Measurements from ENCODE around the gene GNB1.

The GNB1 gene

DNA sequence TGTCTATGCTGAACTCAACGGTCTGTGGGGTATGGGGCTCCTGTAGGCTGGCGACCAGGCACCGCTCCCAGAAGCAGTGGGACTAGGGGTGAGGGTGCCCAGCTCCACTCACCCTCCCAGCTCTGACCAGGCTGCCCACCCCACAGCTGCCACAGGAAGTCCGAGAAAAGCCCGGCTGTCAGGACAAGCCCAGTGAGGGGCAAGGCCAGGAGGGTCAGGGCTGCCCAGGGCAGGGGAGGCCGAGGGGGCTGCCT, 31.7 kb upstream of the GNB1 start:
- DNase-seq, result no peak

DNA sequence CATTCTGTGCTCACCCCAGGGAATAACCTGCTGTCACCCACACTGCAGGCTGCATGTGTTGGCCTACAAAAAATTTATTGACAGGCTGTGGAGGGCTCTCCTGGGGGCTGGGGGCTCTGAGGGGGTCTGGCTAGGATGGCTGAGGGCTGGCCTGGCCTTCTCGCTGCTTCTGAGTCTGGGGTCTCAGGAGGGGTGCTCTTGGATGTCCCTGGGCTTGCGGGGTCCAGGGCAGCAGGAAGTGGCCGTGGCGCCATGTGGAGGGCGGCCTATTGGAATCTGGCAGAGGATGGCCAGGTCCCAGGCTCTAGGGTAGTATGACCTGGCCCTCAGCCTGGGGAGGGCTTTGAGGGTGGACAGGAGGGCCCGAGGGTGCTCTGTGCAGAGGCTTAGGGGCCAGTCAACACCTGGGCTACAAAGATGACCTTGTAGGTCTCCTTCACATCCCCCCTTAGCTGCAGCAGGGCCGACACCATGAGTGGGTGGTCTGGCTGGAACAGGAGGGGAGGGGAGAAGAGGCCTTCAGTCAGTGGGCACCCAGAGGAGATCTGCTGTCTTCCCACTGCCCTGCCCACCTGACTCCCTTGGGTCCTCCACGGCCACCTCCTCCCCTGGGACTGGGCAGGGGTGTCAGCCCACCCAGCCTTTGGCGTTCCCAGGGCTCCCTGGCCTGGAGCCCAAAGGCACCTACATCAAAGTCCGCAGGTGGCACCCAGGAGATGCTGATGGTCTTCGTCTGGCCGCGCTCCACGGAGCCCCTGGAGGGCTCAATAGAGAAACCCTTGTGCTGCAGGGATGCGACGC, 31.2 kb upstream of the GNB1 start:
- no peak for DNase-seq

DNA sequence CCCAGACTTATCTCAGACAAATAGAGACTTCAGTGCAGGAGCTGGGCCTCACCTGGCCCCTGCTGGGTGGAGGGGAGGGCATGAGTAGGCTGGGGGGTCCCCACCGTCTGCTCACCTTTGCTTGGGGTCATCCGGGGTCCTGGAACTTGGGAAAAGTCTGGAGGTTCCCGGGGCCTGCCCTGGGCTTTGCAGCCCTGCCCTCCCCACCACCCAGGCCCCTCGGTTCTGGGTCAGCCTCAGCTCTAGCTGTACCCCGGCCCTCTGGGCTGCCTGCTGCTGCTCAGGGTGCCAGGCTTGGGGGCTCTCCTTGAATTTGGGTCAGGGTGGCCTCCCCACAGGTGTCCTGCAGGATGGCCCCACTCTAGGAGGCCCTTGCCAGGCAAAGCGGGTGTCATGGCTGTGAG, 30.6 kb upstream of the GNB1 start:
- DNase-seq, result no peak

DNA sequence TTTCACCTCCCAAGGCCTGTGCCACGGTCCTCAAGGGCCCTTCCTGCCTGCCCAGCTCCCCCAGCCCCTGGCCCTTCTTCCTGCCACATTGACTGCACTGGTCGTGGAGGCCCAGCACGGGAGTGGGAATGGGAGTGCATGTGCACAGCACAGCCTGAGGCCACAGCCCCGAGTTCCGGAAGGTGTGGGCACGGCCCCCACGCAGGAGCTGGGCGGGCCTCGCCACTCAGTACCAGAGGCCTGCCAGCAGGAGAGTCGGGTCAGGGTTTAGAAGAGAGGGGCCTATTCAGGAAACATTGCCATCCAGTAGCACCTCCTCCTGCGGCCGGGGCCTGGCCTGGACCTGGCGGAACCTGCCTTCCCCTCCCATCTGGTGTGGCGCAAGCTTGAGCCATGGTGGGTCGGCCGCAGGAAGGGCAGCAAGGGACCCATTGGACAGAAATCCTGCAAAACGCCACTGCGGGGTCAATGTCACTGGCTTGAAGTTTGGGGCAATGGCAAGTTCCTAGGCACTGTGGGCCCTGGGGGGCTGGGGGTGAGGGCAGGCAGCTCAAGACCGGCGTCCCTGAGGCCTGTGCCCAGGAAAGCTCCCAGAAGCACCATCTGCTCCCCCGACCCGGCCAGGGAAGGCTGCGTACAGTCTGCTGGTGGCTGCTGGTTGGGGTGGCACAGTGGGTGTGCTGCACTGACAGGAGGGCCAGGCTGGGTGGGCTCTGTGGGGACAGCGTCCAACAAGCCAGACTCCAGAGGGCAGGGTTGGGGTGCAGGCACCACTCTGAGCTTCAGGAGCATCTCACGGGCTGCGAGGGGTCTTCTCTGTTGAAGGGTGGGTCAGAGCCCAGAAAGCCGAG, 29.9 kb upstream of the GNB1 start:
- DNase-seq, result no peak

DNA sequence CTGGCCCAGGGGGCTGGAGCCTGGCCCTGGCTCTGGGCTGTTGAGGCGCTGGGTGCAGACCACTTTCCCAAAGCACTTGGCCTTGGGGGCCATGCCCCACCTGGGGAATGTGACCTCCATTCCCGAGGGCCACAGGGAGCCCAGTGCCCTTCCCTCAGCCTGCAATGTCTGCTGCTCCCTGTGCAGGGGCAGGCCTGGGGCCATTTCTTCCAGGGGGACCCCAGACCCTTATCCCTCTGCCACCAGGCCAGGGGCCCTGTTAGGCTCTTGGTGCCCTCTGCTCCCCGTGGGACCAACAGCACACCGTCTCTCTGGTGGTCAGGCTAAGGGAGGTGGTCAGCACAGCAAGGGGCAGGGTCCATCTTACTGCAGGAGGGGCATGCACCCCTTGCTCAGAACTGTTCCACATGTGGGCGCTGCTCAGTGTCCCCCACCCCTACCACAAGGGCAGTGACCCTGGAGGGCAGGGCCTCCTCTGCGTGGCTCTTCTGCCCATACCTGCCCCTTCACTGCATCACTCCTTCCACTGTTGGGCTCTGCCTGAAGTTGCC, 29.2 kb upstream of the GNB1 start:
- DNase-seq, result no peak

DNA sequence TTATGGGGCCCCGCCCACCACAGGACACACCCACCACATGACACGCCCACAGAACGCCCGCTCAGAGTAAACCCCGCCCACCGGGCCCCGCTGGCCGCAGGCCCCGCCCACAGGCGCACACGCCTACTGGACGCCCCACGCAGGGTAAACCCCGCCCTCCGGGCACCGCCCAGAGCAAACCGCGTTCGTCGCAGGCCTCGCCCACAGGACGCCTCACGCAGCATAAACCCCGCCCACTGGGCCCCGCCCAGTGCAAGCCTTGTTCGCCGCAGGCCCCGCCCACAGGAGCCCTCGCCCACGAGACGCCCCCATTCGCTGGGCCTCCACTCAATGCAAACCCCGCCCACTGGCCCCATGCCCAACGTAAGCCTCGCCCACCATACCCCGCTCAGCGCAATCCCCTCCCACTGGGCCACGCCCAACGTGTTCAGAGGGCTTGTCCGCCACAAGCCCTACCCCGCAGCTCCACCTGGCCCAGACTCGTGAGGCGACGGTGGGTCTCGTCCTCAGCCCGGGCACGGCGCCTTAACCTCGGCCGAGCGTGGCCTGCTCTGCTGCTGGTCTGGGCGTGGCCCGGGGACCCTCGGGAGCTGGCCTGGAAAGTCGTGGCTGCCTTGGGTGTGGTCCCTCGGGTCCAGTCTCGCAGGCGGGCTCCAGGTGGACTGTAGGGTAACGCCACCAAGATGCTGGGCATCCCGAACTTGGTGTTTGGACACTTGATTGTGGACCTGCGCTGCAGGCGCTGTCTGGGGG, 28.6 kb upstream of the GNB1 start:
- peak; percentile 91 for DNase-seq

DNA sequence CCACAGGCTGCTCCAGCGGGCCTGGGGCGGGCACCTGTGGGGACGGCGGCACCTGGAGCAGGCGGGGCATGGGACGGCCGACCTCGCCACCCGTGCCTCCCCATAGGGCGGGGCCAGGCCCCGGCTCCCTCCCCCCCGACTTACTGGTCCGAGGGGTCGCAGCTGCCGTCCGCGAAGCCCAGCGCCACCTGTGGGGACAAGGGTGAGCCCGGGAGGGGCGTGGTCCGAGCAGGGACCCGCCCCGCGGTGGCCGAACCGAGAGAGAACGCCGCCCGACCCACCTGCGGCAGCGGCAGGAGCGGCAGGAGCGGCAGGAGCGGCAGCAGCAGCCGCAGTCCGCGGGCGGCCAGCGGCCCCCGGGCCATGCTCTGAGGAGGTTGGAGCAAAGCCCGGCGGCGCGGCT, 28.0 kb upstream of the GNB1 start, which contains the start of gene TMEM52:
TSS of gene TMEM52 (minus strand) at position 379 of the 403 bp plus-strand sequence. CDS start at position 365, 14 bp downstream.
- DNase-seq, result no peak

DNA sequence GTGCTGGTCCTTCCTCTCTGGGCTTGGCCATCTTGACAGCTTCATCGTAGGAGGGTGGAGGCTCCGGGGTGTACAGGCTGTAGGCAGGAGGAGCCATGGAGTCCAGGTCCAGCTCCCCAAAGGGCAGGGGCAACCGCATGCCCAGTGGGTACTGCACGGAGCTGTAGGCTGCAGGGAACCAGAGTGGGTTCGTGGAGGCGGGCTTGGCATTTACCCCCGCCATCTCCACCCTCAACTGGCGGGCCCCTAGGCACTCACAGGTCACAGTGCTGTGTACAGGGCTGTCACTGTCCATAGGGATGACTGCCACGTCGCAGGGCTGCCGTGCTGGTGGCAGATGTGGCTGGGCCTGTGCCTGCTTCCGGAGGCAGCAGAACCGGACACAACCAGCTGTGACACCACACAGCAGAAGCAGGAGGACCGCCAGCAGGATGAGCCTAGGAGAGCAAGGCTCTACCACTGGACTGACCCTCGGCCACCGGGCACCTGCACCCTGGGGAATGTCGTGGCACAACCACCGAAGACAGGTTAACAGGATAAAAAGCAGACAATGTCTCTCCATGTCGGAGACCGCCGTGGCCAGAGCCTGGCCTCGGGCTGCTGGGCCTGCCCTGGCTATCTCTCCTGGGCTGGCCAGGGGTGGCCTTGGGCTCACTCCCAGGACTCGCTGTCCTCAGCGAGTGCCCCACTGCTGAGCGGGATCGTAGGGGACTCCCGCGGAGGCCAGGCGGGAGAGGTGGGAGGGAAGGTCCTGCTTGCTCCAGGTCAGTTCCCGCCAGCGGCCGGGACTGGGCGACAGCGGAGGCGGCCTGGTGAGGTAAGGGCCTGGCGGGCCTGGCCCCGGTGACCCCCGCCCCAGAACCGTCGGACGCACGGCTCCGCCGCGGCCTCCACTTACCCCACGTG, 27.4 kb upstream of the GNB1 start:
- no peak for DNase-seq

DNA sequence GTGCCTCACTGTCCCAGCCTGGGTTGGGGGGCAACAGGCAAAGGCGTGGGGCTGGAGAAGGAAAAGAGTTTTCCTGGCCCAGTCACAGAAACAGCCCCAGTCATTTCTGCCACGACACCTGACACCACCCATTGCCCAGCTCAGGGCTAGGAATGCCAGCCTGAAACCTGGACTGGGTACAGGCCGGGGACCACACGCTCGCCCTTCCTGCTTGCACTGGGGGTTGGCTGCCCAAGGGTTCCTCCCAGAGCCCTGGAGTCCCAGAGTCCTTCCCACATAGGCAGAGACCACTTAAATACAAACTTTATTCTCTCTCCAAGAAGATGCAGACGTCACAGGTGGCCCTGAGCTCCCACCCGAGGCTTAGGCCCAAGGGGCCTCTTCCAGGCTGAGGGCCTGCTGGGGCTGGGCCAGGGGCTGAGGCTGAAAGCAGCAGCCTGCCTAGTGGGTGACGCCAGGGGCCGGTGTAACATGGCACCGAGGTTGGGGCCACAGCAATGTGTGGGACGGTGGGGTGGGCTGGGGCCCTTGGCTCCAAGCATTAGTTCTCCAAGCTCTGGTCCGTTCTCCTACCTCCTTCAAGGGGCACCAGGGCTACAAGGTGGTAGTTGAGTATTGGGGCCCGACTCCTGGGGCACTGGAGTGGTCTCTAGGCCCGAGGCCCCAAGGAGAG, 26.6 kb upstream of the GNB1 start:
- no peak for DNase-seq

DNA sequence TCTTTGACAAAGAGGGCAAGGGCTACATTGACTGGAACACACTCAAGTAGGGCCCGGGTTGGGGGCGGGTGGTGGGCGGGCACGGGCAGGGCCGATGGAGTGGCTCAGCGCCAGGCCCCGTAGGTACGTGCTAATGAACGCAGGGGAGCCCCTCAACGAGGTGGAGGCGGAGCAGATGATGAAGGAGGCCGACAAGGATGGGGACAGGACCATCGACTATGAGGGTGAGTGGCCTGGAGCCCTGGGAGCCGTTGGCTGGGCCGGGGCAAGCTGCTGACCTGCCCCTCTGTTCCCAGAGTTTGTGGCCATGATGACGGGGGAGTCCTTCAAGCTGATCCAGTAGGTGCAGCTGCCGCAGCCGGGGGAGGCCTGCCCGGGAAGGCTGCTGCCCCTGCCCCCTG, 26.0 kb upstream of the GNB1 start:
- DNase-seq, result no peak

DNA sequence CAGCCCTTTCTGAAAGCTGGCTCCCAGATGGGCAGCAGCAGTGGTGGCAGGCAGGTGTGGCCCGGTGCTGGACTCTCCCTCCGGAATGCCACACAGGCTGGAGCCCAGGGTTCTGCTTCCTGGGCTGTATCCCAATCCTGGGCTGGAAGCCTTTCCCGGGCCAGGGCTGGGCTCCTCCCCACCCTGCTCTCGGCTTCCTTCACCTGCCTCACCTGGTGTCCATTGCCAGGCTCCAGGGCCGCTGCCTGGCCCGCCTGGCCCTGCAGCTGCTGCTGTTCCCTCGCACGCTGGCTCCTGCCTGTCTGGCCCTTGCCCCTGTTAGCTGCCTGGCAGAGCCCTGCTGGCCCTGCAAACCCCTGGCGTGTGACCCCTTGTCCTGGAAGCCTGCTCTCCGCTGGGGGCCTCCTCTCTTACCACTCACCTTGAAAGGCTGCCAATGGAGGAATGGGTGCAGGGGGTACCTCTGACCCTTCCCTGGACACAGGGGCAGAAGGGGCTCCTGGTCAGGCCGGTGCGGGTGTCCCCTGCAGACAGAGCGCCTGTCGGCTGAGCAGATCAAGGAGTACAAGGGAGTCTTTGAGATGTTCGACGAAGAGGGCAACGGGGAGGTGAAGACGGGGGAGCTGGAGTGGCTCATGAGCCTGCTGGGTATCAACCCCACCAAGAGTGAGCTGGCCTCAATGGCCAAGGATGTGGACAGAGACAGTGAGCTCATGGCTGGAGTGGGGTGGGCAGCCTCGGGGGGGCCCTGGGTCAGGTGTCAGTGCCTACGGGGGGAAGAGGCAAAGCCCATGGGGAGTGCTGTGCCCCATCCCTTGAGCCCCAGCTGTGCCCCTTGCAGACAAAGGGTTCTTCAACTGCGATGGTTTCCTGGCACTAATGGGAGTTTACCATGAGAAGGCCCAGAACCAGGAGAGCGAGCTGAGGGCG, 25.3 kb upstream of the GNB1 start:
- no peak for DNase-seq

DNA sequence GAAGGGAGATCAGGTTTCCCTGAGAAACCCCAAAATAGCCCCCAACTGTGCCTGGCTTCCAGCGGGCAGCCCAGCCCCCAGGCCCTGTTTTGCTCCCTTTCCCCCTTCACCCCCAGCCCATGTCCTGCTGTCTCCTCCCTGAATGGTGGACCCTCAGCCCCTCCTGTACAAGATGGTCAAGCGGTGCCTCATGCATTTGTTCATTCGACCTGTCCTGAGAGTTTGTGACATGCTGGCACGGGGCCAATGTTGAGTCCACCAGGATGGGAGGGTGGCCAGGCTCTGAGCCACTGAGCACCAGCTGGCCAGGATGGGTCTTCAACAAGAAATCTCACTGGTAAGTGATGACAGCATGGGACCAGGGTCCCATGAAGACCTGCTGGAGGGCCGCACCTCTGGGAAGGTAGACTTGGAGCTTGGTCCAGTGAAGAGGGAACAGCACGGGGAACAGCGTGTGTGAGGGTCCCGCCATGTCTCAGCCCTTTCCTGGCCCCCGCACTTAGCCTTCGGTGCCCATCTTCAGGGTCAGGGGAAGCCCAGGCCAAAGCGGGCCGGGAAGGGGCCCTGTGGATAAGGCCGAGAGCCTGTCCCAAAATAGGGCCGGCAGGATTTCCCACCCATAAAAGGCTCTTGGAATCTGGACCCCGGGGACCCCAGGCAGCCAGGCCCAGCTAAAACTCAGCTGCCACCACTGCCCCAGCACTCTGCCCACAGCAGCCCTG, 24.2 kb upstream of the GNB1 start, which contains the start of gene CALML6:
TSS of gene CALML6 (plus strand) at position 290 of the 722 bp plus-strand sequence. CDS start at position 311, 21 bp downstream.
- DNase-seq, result no peak

DNA sequence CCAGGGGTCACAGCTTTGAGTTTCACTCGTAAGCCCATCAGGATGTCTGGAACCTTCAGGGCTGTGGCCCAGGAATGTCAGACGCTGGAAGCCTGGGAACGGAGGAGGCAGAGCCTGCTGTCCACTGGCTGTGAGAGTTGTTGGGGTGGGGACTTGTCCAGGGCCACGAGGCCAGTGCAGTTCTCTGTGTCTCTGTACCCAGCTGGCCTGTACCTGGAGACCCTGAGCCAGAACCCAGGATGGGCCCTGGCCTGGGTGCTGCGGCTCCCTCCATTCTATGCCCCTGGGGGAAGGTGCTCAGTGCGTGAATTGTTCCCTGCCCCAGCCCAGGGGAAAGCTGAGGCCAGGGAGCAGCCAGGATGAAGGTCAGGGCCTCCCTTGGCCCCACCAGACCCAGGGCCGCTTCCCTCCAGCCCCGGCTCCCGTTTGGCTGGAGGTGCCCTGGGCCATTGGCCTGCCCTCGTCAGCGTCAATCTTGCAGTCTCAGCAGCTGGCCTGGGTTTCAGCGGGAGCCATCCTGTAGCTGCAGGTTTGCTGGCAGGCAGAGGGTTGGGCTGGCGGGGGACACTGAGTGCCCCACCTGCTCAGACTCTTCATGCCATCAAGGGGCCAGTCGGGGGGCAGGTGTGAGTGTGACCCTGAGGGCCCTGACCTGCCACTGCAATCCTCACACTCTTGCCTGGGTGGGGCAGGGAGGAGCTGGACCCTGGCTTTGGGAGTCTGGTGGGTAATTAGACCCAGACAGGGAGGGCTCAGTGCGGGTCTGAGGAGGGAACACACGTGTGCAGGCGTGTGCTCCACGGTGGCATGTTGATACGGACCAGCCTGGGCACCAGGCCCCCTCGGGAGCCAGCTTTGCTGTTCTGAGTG, 23.4 kb upstream of the GNB1 start:
- DNase-seq, result no peak

DNA sequence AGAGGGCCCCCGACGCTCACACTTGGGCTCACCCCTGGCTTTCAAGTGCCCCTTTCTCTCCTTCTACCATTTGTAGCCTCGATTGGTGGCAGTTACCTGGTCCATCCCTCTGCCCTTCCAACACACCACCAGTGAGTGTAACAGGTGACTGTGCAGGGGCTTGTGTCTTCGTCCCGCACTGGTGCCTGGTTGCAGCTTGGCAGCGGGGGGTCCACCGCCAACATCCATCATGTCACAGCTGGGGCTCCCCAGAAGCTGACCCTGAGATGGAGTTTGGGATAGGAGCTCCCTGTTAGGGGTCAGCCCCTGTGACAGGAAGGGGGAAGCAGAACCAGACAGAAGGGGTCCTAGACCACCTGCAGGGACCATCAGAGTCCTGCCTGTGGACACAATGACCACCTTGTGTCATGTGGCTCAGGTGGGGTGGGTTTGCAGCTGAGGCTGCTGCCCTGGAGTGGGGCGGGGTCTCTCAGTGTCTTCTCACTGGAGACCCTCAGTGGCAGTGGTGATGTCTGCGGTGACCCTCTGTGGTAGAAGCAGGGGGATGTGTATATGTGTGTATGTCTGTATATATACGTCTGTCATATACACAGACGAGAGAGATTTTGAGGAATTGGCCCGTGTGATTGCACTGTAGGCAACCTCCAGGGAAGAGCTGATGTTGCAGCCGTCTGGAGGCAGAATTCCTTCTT, 20.6 kb upstream of the GNB1 start:
- DNase-seq, result no peak

DNA sequence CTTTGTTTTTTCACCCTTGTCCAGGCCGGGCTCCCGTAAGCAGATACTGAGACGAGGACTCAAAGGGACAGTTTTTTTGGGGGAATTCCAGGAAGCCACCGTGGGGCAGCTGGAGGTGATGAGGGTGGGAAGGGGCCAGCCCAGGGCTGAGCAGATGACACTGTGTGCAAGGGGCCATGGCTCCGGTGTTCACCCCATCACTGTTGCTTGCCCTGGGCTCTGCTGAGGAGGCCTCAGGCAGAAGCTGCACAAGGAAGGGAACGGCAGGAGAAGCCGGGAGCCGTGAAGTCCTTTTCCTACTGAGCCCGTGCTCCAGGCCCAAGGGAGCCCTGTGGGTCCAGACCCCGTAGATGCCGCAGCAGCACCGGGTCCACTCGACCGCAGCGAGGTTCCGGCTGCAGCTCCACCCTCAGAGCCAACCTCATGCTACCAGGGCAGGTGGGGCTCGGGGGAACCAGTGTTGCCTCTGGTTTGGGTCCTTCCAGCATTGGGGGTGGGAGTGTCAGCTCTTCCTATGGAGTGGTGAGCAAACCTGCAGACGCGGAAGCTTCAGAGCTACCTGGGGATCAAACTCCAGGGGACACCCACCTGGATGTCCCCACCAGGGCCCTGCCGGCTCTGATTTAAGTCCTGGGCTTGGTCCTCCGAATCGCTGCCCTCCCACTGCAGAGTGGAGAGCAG, 19.9 kb upstream of the GNB1 start:
- DNase-seq, result no peak

DNA sequence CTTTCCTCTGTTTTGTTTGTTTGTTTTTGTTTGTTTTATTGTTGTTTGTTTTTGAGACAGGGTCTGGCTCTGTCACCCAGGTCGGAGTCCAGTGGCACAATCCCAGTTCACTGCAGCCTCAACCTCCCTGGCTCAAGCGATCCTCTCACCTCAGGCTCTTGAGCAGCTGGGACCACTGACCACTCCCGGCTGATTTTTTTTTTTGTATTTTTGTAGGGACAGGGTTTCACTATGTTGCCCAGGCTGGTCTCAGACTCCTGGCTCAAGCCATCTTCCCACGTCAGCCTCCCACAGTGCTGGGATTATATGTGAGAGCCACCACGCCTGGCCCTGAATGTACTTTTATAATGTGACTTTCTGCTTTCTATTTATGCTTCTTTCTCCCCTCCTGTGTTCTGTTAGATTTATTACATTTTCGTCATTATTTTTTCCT, 19.2 kb upstream of the GNB1 start:
- DNase-seq, result no peak

DNA sequence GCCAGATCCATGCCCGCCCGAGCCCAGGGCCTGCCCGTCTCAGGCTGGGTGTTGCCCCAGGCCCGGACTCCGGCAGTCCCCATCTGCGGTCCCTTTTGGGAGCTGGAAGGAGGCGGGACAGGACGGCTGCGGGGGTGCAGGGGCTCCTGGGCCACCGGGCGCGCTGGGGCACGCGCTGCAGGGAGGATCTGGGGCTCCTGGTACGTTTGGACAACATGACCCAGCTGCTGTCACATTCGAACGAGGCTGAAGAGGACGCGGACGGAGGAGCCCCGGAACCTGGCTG, 17.6 kb upstream of the GNB1 start:
- no peak for DNase-seq
